Loucy (cell line): ENCODE data around the gene SCARB1.

ENCODE experiments used
- H2AFZ ChIP-seq: fragments of 200-600 bp; sonication (generic); 2 replicates; pipeline ENCODE4 v1.6.0; 2016; ENCODE audit warnings: antibody characterized with exemption, mild to moderate bottlenecking, low read length, moderate library complexity
- H3F3A ChIP-seq: fragments of 200-600 bp; 2 replicates; pipeline ENCODE4 v1.6.0; 2016; ENCODE audit warnings: antibody characterized with exemption, low read depth, mild to moderate bottlenecking
- H3K27me3 ChIP-seq: fragments of 200-600 bp; sonication (generic); 2 replicates; pipeline ENCODE4 v1.6.1; 2014; ENCODE audit warnings: low read length, mild to moderate bottlenecking; ENCODE audit not compliant: insufficient read depth, poor library complexity, severe bottlenecking
- H3K36me3 ChIP-seq: fragments of 200-600 bp; sonication (generic); 2 replicates; pipeline ENCODE4 v1.6.1; 2016; ENCODE audit warnings: low read length; ENCODE audit not compliant: insufficient read depth
- H3K4me1 ChIP-seq: fragments of 200-600 bp; sonication (generic); 2 replicates; pipeline ENCODE4 v1.5.1; 2014; ENCODE audit warnings: low read length, mild to moderate bottlenecking; ENCODE audit not compliant: insufficient read depth, poor library complexity, severe bottlenecking
- H3K4me2 ChIP-seq: fragments of 200-600 bp; sonication (generic); 2 replicates; pipeline ENCODE4 v1.6.0; 2014; ENCODE audit warnings: antibody characterized with exemption, low read length, low read depth, mild to moderate bottlenecking; ENCODE audit not compliant: poor library complexity, severe bottlenecking
- H3K4me3 ChIP-seq: fragments of 200-600 bp; sonication (generic); 2 replicates; pipeline ENCODE4 v1.5.1; 2014; ENCODE audit warnings: low read length, mild to moderate bottlenecking, mixed read lengths; ENCODE audit not compliant: poor library complexity, severe bottlenecking
- H3K79me2 ChIP-seq: fragments of 200-600 bp; sonication (generic); 2 replicates; pipeline ENCODE4 v1.6.1; 2014; ENCODE audit warnings: low read length; ENCODE audit not compliant: insufficient read depth
- H3K9ac ChIP-seq: fragments of 200-600 bp; sonication (generic); 2 replicates; pipeline ENCODE4 v1.6.0; 2014; ENCODE audit warnings: mild to moderate bottlenecking, low read depth, low read length, moderate library complexity; ENCODE audit not compliant: poor library complexity, severe bottlenecking
- H3K9me2 ChIP-seq: fragments of 200-600 bp; sonication (generic); replicated peaks from 2 replicates; pipeline ENCODE4 v1.6.1; 2016; ENCODE audit warnings: low read depth, low read length, mixed read lengths
- H3K9me3 ChIP-seq: fragments of 200-600 bp; sonication (generic); 2 replicates; pipeline ENCODE4 v1.6.1; 2014; ENCODE audit warnings: mild to moderate bottlenecking, antibody characterized with exemption, low read length, low read depth; ENCODE audit not compliant: insufficient read depth
- H4K20me1 ChIP-seq: fragments of 200-600 bp; sonication (generic); 2 replicates; pipeline ENCODE4 v1.6.0; 2014; ENCODE audit warnings: antibody characterized with exemption, low read length, mild to moderate bottlenecking; ENCODE audit not compliant: insufficient read depth, poor library complexity, severe bottlenecking
- CTCF ChIP-seq: fragments of 200-600 bp; sonication (generic); conservative IDR thresholded peaks from 2 replicates; pipeline ENCODE4 v1.5.1; 2014; ENCODE audit warnings: mild to moderate bottlenecking, antibody characterized with exemption, low read length
- EZH2phosphoT487 ChIP-seq: fragments of 200-600 bp; IDR thresholded peaks from 2 replicates; pipeline ENCODE4 v1.6.1; 2018; ENCODE audit warnings: antibody characterized with exemption, mild to moderate bottlenecking, moderate library complexity, borderline replicate concordance

The SCARB1 gene

GRCh38 chr12:124872068-124872719, 8.5 kb upstream of the SCARB1 start:
- Histone ChIP-seq H2AFZ (no peak overlapping the region), H3K9ac (no peak overlapping the region), H3K4me3 (no peak overlapping the region), H3F3A (no peaks in the 10 kb centered on the region), H3K79me2 (no peaks in the 10 kb centered on the region), H3K36me3 (no peaks in the 10 kb centered on the region), H4K20me1 (no peaks in the 10 kb centered on the region), H3K9me2 (no peaks in the 10 kb centered on the region), H3K27me3 (no peaks in the 10 kb centered on the region), H3K9me3 (no peaks in the 10 kb centered on the region), H3K4me1 (peaks cover 10% of the 10 kb centered on the region), H3K4me2 (no peak overlapping the region)
- TF ChIP-seq EZH2phosphoT487 (no peak), CTCF (no peak)

GRCh38 chr12:124871297-124871696, 7.6 kb upstream of the SCARB1 start:
- no peak overlapping the region for H3K4me3 ChIP-seq
- H3K4me2 ChIP-seq = no peak overlapping the region
- no peak overlapping the region for H2AFZ ChIP-seq
- H3K79me2 ChIP-seq = no peaks in the 10 kb centered on the region
- no peaks in the 10 kb centered on the region for H3F3A ChIP-seq
- TF ChIP-seq EZH2phosphoT487 (no peak), CTCF (no peak)
- H3K9me2 ChIP-seq = no peaks in the 10 kb centered on the region
- no peaks in the 10 kb centered on the region for H4K20me1 ChIP-seq
- peaks cover 14% of the 10 kb centered on the region for H3K4me1 ChIP-seq
- H3K9ac ChIP-seq = no peak overlapping the region
- H3K9me3 ChIP-seq = no peaks in the 10 kb centered on the region
- H3K27me3 ChIP-seq = no peaks in the 10 kb centered on the region
- H3K36me3 ChIP-seq = no peaks in the 10 kb centered on the region

GRCh38 chr12:124870515-124870914, 6.9 kb upstream of the SCARB1 start:
- Histone ChIP-seq H4K20me1 (no peaks in the 10 kb centered on the region), H3K79me2 (no peaks in the 10 kb centered on the region), H3K4me1 (peaks cover 14% of the 10 kb centered on the region), H2AFZ (no peak overlapping the region), H3K9me2 (no peaks in the 10 kb centered on the region), H3K9me3 (no peaks in the 10 kb centered on the region), H3F3A (no peaks in the 10 kb centered on the region), H3K9ac (no peak overlapping the region), H3K4me3 (no peak overlapping the region), H3K4me2 (no peak overlapping the region), H3K36me3 (no peaks in the 10 kb centered on the region), H3K27me3 (no peaks in the 10 kb centered on the region)
- no peak for TF ChIP-seq CTCF
- TF ChIP-seq EZH2phosphoT487 = no peak
